ENCODE measurements around the gene DQX1.

DQX1 gene

DNA sequence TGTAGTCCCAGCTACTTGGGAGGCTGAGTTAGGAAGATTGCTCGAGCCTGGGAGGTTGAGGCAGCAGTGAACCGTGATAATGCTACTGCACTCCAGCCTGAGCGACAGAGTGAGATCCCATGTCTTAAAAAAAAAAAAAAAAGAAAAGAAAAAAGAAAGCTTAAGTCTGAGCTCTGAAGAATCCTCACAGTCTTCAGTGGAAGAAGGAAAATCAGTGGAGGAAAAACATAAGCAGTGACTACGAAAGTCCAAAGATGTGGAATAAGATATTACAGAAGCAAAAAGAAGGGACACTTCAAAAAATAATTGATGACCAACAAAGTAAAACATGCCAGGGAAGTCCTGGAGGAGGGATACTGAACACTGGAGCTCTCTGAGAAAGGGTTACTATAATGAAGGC is 15.8 kb downstream of the DQX1 start:
- no peak for DNase-seq

DNA sequence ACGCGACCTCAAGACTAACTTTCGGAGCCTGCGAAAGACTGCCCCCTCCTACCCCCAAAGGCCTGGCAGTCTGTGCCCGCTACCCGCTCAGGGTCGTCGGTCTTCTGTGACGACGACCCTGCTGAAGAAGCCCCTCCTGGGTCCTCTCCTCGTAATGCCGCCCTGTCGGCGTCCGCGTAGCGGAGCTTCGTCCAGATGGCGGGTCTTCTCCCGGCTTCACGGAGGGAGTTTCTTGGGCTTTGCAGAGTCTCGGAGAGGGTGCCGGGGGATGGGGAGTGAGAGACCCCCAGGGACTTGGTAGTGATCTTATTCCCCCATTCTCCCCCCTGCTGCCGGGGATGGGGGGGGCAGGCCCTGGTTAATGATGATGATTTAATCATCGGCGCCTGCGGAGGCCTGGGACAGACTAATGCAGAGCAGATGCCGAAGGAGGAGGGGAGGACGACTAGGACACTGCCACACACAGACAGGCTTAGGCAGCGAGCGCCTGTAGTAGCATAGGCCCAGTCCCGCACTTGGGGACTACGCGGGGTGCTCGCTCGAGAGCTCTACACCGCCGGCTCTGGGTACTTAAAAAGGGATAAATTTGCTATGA is 18.0 kb downstream of the DQX1 start:
- peak; percentile 50 for DNase-seq

DNA sequence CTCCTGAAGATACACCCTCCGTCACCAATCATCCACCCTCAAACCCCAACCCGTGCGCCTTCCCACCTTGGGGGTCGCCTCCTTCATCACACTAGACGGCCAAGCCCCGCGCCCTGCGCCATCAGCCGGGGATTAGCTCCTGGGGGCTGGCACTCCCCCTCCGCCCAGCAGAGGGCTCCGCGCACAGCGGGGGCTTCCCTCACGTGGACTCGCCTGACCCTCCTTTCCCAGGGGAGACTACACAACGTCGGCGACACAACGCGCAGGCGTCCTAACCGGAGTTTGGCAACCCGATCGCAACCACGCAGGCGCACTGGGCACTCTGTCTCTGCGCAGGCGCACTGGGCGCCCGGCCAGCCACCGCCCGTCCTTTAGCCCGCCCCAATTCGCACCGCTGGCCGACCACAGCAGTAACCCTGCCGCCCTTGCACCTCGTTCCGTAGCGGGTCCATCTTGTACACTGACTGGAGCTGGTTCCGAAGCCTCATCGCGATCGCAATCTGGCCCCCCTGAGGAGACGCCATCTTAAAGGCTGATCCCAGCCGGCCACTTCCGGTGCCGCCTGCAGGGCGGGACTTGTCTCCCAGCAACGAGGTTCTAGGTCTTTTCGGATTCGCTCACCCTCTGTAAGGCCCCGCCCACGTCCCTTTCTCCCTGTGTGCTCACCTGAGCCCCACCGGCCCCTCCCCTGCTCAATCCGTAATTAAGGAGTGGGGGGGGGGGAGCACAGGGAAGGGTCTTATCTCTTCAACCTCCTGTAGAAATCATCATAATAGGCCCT is 18.7 kb downstream of the DQX1 start, which contains the start of gene PCGF1:
Gene PCGF1, minus strand, starts transcription at position 551 of the 781 bp plus-strand sequence. Its CDS starts 27 bp downstream, at position 524.
- DNase-seq = peak; percentile 96

DNA sequence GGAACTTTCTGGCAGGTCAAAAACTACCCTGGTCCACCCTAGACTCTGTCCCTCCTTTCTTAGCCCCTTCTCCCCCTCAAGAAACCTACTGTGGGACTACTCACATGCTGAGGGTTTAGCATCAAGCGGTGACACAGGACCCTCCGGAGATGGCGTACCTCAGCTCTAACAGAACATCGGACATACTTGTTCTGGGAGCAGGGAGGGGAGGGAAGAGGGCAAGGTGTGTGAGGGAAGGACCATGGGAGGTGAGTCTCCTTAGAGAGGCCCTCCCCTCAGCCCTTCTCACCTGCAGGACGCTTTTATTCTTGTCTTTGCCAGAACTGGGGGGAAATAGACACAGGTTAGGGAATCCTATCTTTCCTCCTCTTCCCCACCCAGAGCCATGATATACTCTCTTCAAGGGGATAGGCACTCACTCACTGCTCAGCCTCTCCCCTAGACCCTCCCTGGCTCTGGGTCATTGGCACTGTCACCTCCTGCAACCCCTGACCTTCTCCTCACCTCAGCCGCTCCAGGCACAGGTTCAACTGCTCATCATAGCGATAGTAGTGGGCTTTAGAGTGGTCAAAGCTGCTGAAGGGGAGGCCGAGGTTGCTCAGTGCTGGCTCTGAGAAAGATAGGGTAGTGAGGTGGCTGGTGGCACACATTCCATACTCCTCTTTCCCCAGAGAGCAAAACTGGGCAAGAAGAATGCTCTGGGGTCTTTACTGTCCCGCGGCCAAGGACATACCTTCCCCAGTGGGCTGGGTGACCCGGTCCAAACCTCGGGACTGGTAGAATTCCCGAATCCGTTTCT is 20.4 kb downstream of the DQX1 start:
- no peak for DNase-seq

DNA sequence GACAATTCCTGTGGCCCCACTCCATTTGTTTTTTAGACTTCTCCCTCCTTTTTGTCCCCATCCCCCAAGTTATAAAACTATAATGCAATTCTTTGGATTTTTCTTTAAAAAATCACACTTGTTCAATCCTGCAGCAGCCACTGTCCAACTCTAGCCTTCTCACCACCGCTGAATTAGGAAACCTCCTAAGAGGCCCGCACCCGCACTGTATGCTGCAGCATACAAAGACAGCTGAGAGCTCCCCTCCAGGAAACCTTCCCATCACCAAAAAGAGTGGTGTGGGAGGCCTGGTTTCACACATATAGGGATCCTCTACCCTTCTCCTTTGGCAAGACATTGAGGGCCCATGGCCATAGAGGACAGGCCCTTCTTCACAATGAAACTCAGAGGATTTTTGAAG is 21.4 kb downstream of the DQX1 start:
- DNase-seq = no peak

DNA sequence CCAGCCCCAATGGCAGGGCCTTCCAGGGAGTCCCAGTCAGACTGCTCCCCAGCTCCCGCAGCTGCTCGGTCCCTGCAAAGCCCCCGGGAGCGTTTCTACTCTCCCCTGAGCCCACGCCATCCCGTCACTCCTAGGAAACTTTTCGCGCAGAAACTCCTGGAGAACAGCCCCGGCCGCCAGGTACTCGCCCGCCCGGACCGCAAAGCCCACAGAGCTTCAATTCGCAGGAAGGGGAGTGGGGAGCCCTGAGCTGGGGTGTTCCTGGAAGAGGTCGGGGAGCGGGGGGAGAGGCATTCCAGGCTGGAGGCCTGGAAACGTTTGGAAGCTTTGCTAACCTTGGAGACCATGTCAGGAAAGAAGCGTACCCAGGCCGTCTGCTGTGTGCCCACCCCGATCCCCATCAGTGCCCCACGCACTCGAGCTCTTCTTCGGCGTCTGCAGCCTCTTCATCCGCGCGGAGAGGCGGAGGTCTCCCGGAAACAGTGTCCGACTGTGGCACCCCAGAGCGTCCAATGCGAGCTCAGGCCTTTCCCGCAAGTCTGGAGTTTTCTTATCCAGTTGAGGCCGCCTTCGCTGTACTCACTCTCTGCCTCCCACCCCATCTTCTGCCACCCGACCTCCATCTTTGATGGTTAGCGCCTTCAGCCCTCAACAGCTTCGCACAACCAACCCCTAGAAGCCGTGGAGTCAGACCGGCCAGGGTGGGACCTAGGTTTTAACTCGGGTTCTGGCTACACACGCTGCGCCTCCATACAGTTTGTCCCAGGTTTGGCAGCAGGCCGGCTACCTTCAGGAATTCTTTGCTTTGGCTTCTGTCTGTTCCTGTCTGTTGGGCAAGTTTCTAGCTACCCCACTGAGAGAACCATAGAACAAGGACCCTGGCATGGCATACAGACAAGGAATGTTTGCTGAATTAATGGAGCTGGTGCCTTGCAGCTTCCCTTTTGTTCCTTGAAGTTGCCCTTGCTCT is 22.2 kb downstream of the DQX1 start:
- no peak for DNase-seq

DNA sequence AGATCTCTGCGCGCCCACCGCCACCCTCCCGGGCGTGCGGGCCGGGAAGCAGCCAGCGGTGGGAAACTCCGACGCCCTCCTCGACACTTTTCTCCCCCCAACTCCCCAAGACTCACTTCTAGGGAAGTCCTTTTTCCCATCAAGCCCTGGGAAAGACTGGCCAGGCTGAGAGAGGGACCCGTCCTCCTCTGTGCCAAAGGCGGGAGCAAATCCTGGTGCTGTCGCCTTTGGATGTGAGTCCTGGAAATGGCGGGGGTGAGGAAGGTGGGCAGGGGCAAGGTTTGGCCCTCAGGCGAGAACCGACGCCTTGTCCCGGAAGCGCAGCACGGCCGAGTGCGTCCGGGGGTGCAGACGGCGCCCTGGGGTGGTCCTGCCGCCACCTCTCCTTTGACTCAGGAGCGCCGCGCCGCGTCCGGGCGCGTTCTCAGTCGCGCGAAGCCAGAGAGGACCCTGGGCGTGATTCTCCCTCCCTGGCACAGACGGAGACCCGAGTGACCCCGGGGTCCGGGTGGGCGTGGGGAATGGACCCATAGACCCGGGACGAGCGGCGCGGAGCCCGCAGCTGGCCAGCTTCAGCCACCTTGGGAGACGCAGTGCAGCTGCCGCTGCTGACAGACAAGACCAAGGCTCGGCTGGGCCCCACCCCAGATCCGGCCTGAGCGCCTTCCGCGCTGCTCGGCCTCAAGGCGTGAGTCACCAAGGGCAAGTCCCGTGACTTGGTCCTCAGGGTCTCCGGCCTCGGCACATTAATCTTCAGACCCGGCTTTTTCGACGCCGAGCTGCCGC is 23.1 kb downstream of the DQX1 start:
- DNase-seq = no peak

DNA sequence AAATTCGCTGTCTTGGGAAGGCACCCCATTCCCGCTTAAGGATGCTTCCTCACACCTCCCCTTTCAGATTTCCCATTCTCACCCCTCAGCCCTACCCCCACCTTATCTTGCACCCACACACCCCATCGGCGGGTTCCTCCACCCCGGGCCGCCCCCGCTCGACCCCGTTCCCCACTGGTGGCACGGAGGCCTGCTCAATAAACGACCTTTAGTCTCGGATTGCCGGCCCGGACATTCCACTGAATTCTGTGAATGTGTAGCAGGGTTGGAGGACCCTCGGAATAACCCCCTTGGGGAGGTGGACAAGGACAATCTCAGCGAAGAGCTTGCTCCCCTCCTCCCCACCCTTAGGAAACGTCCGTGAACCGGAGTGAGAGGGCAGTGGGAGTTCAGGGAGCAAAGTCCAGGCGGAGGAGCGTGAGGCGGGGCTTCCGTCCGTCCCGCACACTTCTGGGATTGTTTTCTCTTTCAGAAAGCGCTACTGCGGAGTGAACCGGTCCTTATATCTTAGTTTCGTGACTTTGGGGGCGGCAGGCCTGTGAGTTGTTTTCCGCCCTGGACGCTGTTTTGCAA is 23.8 kb downstream of the DQX1 start:
- DNase-seq = no peak

DNA sequence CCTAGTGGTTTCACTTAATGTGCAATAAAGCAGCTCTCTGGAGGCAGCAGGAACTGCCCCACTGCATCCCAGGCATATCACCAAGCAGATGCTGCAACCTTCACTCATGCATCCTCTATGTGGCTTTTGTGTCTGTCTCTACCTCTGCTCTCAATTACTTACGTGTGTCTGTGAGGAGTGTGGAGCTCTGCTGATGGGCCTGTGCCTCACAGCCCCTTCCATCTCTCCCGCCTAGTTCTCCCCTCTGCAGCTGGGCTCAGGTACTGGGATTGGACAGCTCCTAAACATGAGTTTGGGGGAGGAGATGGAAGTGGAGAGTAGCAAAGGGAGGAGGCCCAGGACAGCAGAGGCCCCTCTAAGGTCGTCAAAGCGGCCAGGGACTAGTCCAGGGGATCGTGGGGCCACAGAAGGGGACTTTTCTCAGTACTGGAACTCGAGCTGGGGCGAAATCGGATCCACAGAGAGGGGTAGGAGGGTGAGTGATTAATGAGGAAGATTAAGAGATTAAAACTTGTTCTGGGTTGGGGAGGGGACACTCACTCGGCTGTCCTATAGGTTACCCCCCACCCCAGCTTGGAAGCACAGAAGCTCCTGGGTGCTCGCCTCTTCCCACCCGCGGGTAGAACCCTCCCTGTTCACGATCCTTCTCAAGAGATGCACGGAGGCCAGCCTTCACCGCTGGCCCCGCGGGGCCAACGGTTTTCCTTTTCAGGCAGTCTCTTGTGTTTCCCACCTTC is 24.5 kb downstream of the DQX1 start:
- no peak for DNase-seq

DNA sequence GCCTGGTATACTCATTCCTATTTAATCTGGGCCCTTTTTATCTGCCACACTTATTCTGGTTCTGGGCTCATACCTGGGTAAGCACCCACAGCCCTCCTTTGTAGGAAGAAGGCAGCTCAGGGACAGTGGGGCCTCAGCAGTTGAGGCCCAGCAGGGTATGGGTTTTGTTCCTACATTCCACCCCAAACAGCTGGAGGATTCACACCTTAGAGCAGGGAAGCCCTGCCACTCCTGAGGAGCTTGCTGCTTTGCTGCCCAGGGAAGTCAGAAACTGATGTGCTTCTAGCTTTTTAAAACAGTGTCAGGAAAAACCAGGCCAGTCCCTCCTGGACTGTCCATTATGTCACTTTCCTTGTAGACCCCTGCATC is 25.5 kb downstream of the DQX1 start:
- DNase-seq = no peak

DNA sequence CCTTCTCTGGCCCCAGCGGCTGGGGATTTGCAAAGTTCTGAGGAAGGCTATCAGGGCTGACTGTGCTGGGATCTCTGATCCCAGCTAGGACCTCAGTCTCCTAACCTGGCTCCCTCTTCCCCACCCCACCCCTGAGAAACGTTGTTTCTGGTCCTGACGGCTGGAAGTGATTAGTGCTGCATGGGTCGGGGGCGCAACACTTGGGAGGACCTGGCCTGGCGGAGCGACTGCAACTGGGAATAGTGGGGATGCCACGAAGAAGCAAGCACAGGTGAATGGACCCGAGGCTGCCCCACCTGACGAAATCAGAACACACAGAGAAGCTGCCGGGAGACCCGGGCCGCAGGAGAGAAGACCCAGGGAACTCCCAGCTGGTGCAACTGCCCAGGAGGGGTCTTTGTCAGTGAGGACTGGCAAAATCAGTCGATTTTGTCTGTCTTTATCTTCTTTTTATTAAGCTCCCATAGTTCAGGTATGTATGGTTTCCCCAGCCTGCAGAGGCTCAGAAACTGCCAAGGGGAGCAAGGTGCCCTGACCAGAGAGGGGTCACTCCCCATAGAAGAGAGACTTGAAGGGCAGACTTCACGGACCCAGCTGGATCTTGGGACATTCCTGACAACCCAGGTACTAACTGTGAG is 26.0 kb downstream of the DQX1 start:
- DNase-seq = no peak

DNA sequence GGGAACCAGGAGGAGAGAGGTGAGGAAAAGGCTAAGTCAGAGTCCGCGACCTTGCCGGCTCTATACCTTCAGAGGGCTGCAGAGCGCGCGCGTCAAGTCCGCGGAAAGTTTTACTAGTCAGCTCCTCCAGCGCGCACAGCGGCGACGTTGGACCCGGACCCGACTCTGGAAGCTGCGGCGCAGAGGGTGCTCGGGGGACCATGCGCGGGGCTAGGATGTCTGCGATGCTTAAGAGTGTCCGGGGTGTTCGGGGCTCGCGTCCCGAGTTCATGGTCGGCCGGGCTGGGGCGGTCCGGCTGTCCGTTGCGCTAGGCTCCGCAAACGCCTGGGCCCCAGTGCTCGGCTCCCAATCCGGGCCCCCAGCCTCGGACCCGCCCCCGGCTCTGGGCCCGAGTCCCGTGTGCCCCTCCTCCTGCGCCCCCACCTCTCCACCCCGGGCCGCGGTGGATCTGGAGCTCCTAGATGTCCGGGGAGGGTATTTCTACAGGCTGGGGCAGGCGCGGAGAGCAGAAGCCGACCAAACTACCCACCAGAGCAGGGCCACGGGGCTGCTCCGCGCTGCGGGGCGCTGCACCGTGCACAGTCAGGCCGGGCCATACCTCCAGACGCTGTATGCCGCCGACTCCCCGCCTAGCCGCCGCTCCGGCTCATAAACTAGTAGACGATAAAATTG is 26.6 kb downstream of the DQX1 start, which contains the start of gene LBX2:
Gene LBX2, minus strand, starts transcription at position 337 of the 673 bp plus-strand sequence. Its CDS starts 66 bp downstream, at position 271.
- DNase-seq = no peak

DNA sequence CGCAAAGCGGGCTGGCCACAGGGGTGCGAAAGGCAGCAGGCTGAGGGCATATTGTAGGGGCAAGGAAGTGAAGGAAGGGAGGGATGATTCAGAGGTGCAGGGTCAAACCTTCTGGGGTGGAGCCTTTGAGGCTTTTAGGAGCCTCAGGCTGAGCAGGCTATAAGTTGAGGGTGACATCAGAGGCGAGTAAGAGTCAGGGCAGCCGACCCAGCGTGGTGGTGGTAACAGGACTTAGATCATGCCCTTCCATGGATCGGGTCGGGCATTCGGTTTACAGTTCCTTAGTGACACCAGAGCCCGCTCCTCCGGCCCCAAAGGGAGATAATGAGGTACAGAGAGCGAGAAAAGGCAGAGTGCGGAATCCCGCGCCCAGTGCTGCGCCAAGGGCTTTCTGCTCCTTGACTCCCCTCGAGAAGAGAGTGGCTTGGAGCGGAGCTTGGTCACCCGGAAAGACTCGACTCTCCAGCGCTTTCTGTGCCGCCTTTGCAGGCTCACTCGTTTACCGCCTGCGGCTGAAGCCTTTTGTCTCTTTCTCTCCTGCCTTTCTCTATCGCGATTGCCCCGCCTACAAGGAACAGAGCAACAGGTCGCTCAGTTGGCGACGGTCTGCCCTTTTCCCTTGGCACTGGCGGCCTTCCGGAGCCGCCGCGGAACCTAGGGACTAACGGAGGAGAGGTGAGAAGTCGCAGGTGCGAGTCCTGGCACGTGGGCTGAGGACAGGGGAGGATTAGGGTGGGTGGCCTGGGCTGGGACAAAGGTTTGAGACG is 27.3 kb downstream of the DQX1 start:
- DNase-seq = no peak

DNA sequence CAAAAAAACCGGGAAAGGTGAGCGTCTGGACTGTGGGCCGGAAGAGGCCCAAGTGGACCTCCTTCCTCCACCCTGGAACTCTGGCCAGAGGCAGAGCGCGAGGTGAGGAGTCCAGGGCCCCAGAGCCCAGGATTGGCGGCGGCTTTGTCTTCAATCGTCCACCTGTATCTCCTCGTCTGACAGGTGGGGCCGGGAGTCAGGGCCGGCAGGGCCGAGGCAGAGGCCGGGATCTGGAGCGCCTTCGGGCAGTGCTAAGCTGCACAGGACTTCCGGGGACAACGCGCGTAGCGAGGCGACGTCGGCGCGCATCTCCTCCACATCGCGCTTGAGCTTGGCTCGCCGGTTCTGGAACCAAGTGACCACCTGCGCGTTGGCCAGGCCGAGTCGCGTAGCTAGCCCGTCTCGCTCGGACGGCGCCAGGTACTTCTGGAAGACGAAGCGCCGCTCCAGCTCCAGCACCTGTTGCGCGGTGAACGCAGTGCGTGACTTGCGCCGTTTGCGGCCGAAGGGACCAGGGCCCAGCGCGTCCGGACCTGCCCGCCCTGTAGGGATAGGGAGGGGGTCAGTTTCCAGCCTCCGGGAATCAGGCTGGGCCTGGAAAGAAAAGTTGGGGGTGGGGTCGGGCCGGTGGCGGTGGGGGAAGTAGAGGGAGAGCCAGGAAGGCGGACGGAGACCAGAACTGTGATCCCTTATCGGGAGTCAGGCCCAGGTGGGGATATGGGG is 28.1 kb downstream of the DQX1 start:
- DNase-seq = no peak

DNA sequence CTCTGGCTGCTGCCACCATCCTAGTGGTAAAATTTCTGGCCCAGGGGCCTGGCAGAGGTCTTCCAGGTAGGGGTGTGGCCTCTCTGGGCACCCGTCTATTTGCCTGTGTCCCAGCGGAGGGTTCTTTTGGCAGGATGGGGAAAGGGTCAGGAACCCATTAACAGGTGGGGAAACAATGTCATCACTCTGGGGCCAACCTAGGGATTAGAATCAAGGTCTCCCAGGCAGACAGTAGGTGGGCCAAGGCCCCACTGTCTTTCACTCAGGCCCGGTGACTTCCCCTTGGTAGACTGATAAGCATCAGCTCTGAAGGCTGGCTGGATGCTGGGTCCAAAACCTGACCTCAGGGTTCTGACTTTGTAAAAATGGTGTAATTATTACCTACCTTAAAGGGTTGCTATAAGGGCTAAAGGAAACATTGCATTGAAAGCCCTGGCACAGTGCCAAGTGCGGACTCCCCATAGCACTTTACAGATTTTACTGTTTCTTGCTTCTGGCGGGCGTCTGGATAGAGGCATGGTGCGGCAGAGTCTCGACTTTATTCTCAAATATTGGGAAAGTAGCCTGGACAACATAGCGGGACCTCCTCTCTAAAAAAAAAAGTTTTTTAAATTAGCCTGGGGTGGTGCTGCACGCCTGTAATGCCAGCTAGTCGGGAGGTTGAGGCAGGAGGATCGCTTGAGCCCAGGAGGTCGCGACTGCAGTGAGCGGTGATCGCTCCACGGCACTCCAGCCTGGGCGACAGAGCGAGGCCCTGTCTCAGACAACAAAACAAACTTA is 28.8 kb downstream of the DQX1 start:
- no peak for DNase-seq

DNA sequence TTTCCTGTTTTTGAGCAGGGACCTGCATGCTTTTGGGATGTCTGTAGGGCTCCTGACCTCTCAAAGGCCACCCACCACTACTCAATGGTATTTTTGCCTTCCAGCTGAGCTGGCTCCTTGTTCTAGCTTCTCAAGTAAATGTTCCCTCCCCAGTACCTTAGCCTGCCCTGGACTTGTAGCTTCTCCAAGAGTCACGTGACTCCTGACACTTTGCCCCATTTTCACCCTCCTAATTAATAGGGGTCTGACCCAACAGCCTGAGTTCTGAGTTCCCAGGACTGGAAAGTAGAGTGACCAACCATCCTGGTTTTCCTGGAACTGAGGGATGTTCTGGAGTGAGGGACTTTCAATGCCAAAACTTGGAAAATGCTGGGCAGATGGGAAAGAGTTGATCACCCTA is 30.6 kb downstream of the DQX1 start:
- DNase-seq = no peak

DNA sequence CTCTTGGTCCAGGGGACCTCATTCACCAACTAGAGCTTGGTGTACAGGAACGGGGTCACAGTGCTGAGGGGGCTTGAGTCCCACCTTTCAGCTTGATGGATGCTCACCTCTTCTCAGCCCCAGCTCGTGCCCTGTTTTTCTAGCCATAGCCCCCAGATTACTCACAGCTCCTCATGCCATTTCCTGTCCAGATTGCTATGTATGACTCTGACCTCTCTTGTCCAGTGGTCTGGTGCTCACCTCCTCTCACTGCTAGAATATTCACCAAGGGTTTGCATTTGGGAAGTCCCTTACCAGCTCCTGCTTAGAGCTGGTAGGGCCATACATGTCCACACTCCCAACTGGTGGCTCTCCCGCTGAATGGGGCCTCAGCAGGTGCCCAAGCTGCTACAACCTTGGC is 32.5 kb downstream of the DQX1 start:
- no peak for DNase-seq

Measured in T1000 (cell line).